IMR-90 (cell line): ENCODE results near the gene TES. TPM values are rescaled to one million over a fixed set of nuclear protein-coding genes. Genes with fewer than 3 reads are reported as not detected.

Experiments
- ATAC-seq: fragments of 200-7000 bp; cut with Tn5 transposase; 2 replicates; pipeline ENCODE4 v1.9.1; 2020; ENCODE audit warnings: low read depth, mild to moderate bottlenecking, moderate library complexity
- BruUV-seq: library from RNA; stranded (reverse); fragments of 400-500 nt; replicated peaks from 2 replicates; lab custom pipeline; 2021; lab: Mats Ljungman, UMichigan
- CTCF ChIA-PET: fragments of 300-600 bp; formaldehyde crosslinking; extraction: SDS; loops from one replicate; lab custom pipeline; 2021; ENCODE audit warnings: antibody characterized with exemption; lab: Yijun Ruan, JAX
- POLR2A ChIA-PET: fragments of 300-600 bp; sonication (Branson Sonifier 250); formaldehyde crosslinking; loops from one replicate; lab custom pipeline; 2022; ENCODE audit warnings: antibody characterized with exemption; ENCODE audit not compliant: unreplicated experiment; lab: Charles Lee
- DNase-seq: peaks from one replicate; pipeline ENCODE4 v3.0.0; 2013
- H2AFZ ChIP-seq: replicated peaks from 2 replicates; pipeline ENCODE3; 2013; ENCODE audit warnings: low read length, mild to moderate bottlenecking; ENCODE audit not compliant: poor library complexity
- H2AK5ac ChIP-seq: 2 replicates; pipeline ENCODE4 v1.6.1; 2013; ENCODE audit warnings: low read depth, low read length, inconsistent platforms
- H2AK9ac ChIP-seq: replicated peaks from 2 replicates; pipeline ENCODE3; 2013; ENCODE audit warnings: mild to moderate bottlenecking, low read depth, low read length, moderate library complexity; ENCODE audit not compliant: poor library complexity
- H2BK120ac ChIP-seq: 2 replicates; pipeline ENCODE4 v1.6.1; 2013; ENCODE audit warnings: low read depth, low read length, inconsistent platforms
- H2BK15ac ChIP-seq: 3 replicates; pipeline ENCODE4 v1.6.1; 2013; ENCODE audit warnings: low read depth, low read length, inconsistent platforms
- H2BK20ac ChIP-seq: 2 replicates; pipeline ENCODE4 v1.6.1; 2013; ENCODE audit warnings: low read depth, mild to moderate bottlenecking, inconsistent platforms, low read length, moderate library complexity
- H2BK5ac ChIP-seq: 2 replicates; pipeline ENCODE4 v1.6.1; 2013; ENCODE audit warnings: mild to moderate bottlenecking, low read depth, low read length, inconsistent platforms; ENCODE audit not compliant: poor library complexity, severe bottlenecking
- H3K14ac ChIP-seq: replicated peaks from 2 replicates; pipeline ENCODE4 v1.6.1; 2013; ENCODE audit warnings: low read depth, low read length, inconsistent platforms
- H3K18ac ChIP-seq: 2 replicates; pipeline ENCODE4 v1.6.1; 2013; ENCODE audit warnings: low read depth, low read length, control low read depth
- H3K23ac ChIP-seq: 2 replicates; pipeline ENCODE4 v1.6.1; 2013; ENCODE audit warnings: low read depth, low read length, inconsistent platforms
- H3K27ac ChIP-seq: 2 replicates; pipeline ENCODE4 v1.5.1; 2013; ENCODE audit warnings: mild to moderate bottlenecking, control low read depth, low read length; ENCODE audit not compliant: insufficient read depth
- H3K27me3 ChIP-seq: 2 replicates; pipeline ENCODE4 v1.6.1; 2013; ENCODE audit warnings: low read length; ENCODE audit not compliant: control insufficient read depth, insufficient read depth
- H3K36me3 ChIP-seq: 2 replicates; pipeline ENCODE4 v1.6.1; 2013; ENCODE audit warnings: low read length, mixed read lengths; ENCODE audit not compliant: control insufficient read depth, insufficient read depth
- H3K4ac ChIP-seq: 2 replicates; pipeline ENCODE4 v1.6.1; 2013; ENCODE audit warnings: low read depth, low read length, inconsistent platforms
- H3K4me1 ChIP-seq: 2 replicates; pipeline ENCODE4 v1.6.1; 2013; ENCODE audit warnings: low read length, mixed read lengths; ENCODE audit not compliant: control insufficient read depth, insufficient read depth
- H3K4me2 ChIP-seq: 2 replicates; pipeline ENCODE4 v1.6.1; 2013; ENCODE audit warnings: low read depth, mild to moderate bottlenecking, control low read depth, low read length, moderate library complexity
- H3K4me3 ChIP-seq: 2 replicates; pipeline ENCODE4 v1.5.1; 2013; ENCODE audit warnings: low read depth, mild to moderate bottlenecking, control low read depth, low read length, moderate library complexity; ENCODE audit not compliant: insufficient read depth
- H3K56ac ChIP-seq: 2 replicates; pipeline ENCODE4 v1.6.1; 2013; ENCODE audit warnings: low read length, inconsistent platforms; ENCODE audit not compliant: insufficient read depth; ENCODE audit errors: extremely low read depth
- H3K79me1 ChIP-seq, 2 experiments: 2 replicates each; pipeline ENCODE4 v1.6.1; 2013; ENCODE audit warnings: low read length in 2 of 2, inconsistent platforms in 1 of 2, low read depth in 1 of 2
- H3K9ac ChIP-seq: 2 replicates; pipeline ENCODE4 v1.6.1; 2013; ENCODE audit warnings: low read depth, low read length, control low read depth
- H3K9me1 ChIP-seq: 2 replicates; pipeline ENCODE4 v1.6.1; 2013; ENCODE audit warnings: low read length, inconsistent platforms; ENCODE audit not compliant: insufficient read depth
- H3K9me3 ChIP-seq: 2 replicates; pipeline ENCODE4 v1.6.1; 2013; ENCODE audit warnings: low read length; ENCODE audit not compliant: control insufficient read depth, insufficient read depth
- H4K20me1 ChIP-seq: 2 replicates; pipeline ENCODE4 v1.6.1; 2013; ENCODE audit warnings: low read length, inconsistent platforms; ENCODE audit not compliant: insufficient read depth
- H4K5ac ChIP-seq: 2 replicates; pipeline ENCODE4 v1.6.1; 2013; ENCODE audit warnings: mild to moderate bottlenecking, low read depth, low read length, control low read depth
- H4K8ac ChIP-seq, 2 experiments: 2 replicates each; pipeline ENCODE4 v1.6.1; 2013; ENCODE audit warnings: low read depth in 2 of 2, low read length in 2 of 2, control low read depth in 1 of 2, inconsistent platforms in 1 of 2
- H4K91ac ChIP-seq: 2 replicates; pipeline ENCODE4 v1.6.1; 2013; ENCODE audit warnings: low read depth, low read length, inconsistent platforms; ENCODE audit not compliant: insufficient read depth
- BHLHE40 ChIP-seq: fragments of 150-350 bp; IDR thresholded peaks from 2 replicates; pipeline ENCODE4 v1.6.1; 2016; ENCODE audit warnings: mild to moderate bottlenecking, low read depth, low read length
- CEBPB ChIP-seq: IDR thresholded peaks from 2 replicates; pipeline ENCODE4 v1.6.1; 2012; ENCODE audit warnings: low read depth, low read length, improper control_type of control experiment
- CHD1 ChIP-seq: IDR thresholded peaks from 2 replicates; pipeline ENCODE4 v1.6.1; 2012; ENCODE audit warnings: low read depth, low read length, improper control_type of control experiment
- CTCF ChIP-seq: conservative IDR thresholded peaks from 2 replicates; pipeline ENCODE4 v1.5.1; 2012; ENCODE audit warnings: mild to moderate bottlenecking, low read depth, low read length, improper control_type of control experiment
- ELK1 ChIP-seq: fragments of 150-350 bp; IDR thresholded peaks from 2 replicates; pipeline ENCODE4 v1.6.1; 2016; ENCODE audit warnings: low read depth, mild to moderate bottlenecking, low read length, moderate library complexity, borderline replicate concordance
- FOS ChIP-seq: fragments of 150-350 bp; IDR thresholded peaks from 2 replicates; pipeline ENCODE4 v1.6.1; 2016; ENCODE audit warnings: low read depth, low read length
- MAFK ChIP-seq: IDR thresholded peaks from 2 replicates; pipeline ENCODE4 v1.6.1; 2012; ENCODE audit warnings: low read depth, low read length, improper control_type of control experiment
- MAZ ChIP-seq: IDR thresholded peaks from 2 replicates; pipeline ENCODE4 v1.6.1; 2012; ENCODE audit warnings: low read depth, mild to moderate bottlenecking, low read length, improper control_type of control experiment, moderate library complexity, borderline replicate concordance
- MXI1 ChIP-seq: IDR thresholded peaks from 2 replicates; pipeline ENCODE4 v1.6.1; 2012; ENCODE audit warnings: low read depth, mild to moderate bottlenecking, low read length, moderate library complexity, borderline replicate concordance
- NFE2L2 ChIP-seq: fragments of 150-350 bp; IDR thresholded peaks from 2 replicates; pipeline ENCODE4 v1.6.1; 2016; ENCODE audit warnings: low read depth, mild to moderate bottlenecking, low read length
- POLR2A ChIP-seq: IDR thresholded peaks from 2 replicates; pipeline ENCODE4 v1.6.1; 2012; ENCODE audit warnings: mild to moderate bottlenecking, low read depth, low read length
- RAD21 ChIP-seq: IDR thresholded peaks from 2 replicates; pipeline ENCODE4 v1.6.1; 2012; ENCODE audit warnings: low read length, improper control_type of control experiment
- RCOR1 ChIP-seq: IDR thresholded peaks from 2 replicates; pipeline ENCODE4 v1.6.1; 2012; ENCODE audit warnings: mild to moderate bottlenecking, low read length, improper control_type of control experiment; ENCODE audit not compliant: insufficient replicate concordance
- RFX5 ChIP-seq: IDR thresholded peaks from 2 replicates; pipeline ENCODE4 v1.8.0; 2012; ENCODE audit warnings: low read depth, mild to moderate bottlenecking, low read length, moderate library complexity
- SMC3 ChIP-seq: fragments of 150-350 bp; IDR thresholded peaks from 2 replicates; pipeline ENCODE4 v1.6.1; 2016; ENCODE audit warnings: low read depth, mild to moderate bottlenecking, antibody characterized with exemption, low read length, moderate library complexity
- USF2 ChIP-seq: fragments of 150-350 bp; IDR thresholded peaks from 2 replicates; pipeline ENCODE4 v1.6.1; 2017; ENCODE audit warnings: mild to moderate bottlenecking, antibody characterized with exemption, low read length, low read depth
- WGBS, 2 experiments: methylation state at CpG; one replicate each; pipeline versions ENCODE4 v1.1.5 to v1.1.7; 2013; ENCODE audit warnings: missing lambda C conversion rate in 2 of 2; ENCODE audit not compliant: insufficient read length in 1 of 2; ENCODE audit errors: extremely low coverage in 2 of 2; 5-methylcytosine and 5-hydroxymethylcytosine counted together
- dilution Hi-C: fragments of 300-500 bp; cut with HindIII; formaldehyde crosslinking; loops from one replicate; pipeline ENCODE4 v1.14.3; 2018; ENCODE audit warnings: low sequenced_read_pairs; ENCODE audit not compliant: unreplicated experiment
- in situ Hi-C: fragments of 300-500 bp; cut with MboI; formaldehyde crosslinking; loops from 3 replicates; pipeline ENCODE4 v1.14.3; 2019; ENCODE audit warnings: low sequenced_read_pairs, inconsistent platforms, mixed read lengths
- intact Hi-C: fragments of 100-400 bp; cut with micrococcal nuclease; formaldehyde crosslinking; loops from 2 replicates; pipeline ENCODE4 v1.10.0; 2022
- polyA plus RNA-seq, 3 experiments: library from polyadenylated mRNA; depleted of rRNA; stranded (reverse); fragments of >200 nt; gene quantifications; 2 replicates each; pipeline ENCODE4 v1.2.3, GENCODE V29; 2012; ENCODE audit warnings: low replicate concordance in 1 of 3
- total RNA-seq: library from RNA; depleted of rRNA; stranded (reverse); fragments of >200 nt; gene quantifications from 2 replicates; pipeline ENCODE4 v1.2.3, GENCODE V29; 2012

Gene TES
- total and polyA plus RNA-seq, 2 of the 4 experiments (the other 2 are of a cell fraction) = 54.0 to 83.3 TPM

GRCh38 chr7:116269466-116269865 lies 59.1 kb downstream of the TES start:
- H3K23ac ChIP-seq = peak overlapping the region; percentile 85
- dilution Hi-C loops (loop anchor here (25.0 kb wide), 1 partner anchor 243 kb away; no protein-coding TSS in a partner anchor), intact Hi-C loops (no loop called here), in situ Hi-C loops (loop anchor here (5.0 kb wide), 1 partner anchor 308 kb away; no protein-coding TSS in a partner anchor)
- peak overlapping the region; percentile 86; the same call in 1 of the 2 replicates for H4K5ac ChIP-seq
- H3K9me1 ChIP-seq = peaks cover 25% of the 10 kb centered on the region
- H2BK20ac ChIP-seq = peak overlapping the region; percentile 74
- H3K9ac ChIP-seq = no peak overlapping the region
- H3K27me3 ChIP-seq = no peaks in the 10 kb centered on the region
- H2AFZ ChIP-seq = no peak overlapping the region
- no TSS peak for BruUV-seq
- peak overlapping the region; percentile 80 for H4K91ac ChIP-seq
- TF ChIP-seq RAD21 (no peak), SMC3 (no peak), CHD1 (no peak), POLR2A (no peak), CTCF (no peak), CEBPB (no peak), MXI1 (no peak), RCOR1 (no peak), MAFK (no peak), MAZ (no peak), FOS (no peak), USF2 (no peak), BHLHE40 (no peak), NFE2L2 (no peak), ELK1 (no peak), RFX5 (no peak)
- H3K56ac ChIP-seq = peak overlapping the region; percentile 80; the same call in 1 of the 2 replicates
- POLR2A ChIA-PET = no interaction called here
- H2BK15ac ChIP-seq = peak overlapping the region; percentile 81; the same call in 1 of the 3 replicates
- peaks cover 4% of the 10 kb centered on the region; the same call in 1 of the 2 replicates for H4K20me1 ChIP-seq
- H3K79me1 ChIP-seq = peaks cover 15 to 30% of the 10 kb centered on the region in 2 experiments; a peak in 3 of 4 replicates
- no peaks in the 10 kb centered on the region for H3K36me3 ChIP-seq
- no peak overlapping the region for H3K4me3 ChIP-seq
- peak overlapping the region; percentile 66 for H3K14ac ChIP-seq
- peak overlapping the region; percentile 76 for H3K27ac ChIP-seq
- WGBS, 2 experiments = no CpG with 5 or more reads among the region's 4 CpGs
- CTCF ChIA-PET = no interaction called here
- H3K18ac ChIP-seq = peak overlapping the region; percentile 98
- H4K8ac ChIP-seq = peak overlapping the region; percentile 79 to 84
- peak overlapping the region; percentile 100 for H2BK5ac ChIP-seq
- H2AK9ac ChIP-seq = no peak overlapping the region
- DNase-seq = peak; percentile 65
- H3K4ac ChIP-seq = peak overlapping the region; percentile 78; the same call in 1 of the 2 replicates
- H2AK5ac ChIP-seq = no peak overlapping the region; the same call in 1 of the 2 replicates
- H3K9me3 ChIP-seq = no peaks in the 10 kb centered on the region
- peak; percentile 4; the same call in 1 of the 2 replicates for ATAC-seq
- H3K4me2 ChIP-seq = peak overlapping the region; percentile 85; the same call in 1 of the 2 replicates
- H3K4me1 ChIP-seq = peaks cover 23% of the 10 kb centered on the region
- H2BK120ac ChIP-seq = peak overlapping the region; percentile 85
